ENCODE results near the gene NUP210L.
"Not testable (repeated sequence)": the region's sequence is repeated elsewhere in the genome, so short reads cannot be mapped to it uniquely, and the experiment has no call there.

DNA sequence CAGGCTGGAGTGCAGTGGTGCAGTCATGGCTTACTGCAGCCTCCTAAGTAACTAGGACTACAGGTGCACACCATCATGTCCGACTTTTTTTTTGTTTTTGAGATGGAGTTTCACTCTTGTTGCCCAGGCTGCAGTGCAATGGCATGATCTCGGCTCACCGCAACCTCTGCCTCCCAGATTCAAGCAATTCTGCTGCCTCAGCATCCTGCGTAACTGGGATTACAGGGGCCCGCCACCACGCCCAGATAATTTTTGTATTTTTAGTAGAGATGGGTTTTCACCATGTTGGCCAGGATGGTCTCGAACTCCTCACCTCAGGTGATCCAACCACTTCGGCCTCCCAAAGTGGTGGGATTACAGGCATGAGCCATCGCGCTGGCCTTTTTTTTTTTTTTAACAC is 158.0 kb downstream of the NUP210L start:
- TF ChIP-seq, protein P1, sequence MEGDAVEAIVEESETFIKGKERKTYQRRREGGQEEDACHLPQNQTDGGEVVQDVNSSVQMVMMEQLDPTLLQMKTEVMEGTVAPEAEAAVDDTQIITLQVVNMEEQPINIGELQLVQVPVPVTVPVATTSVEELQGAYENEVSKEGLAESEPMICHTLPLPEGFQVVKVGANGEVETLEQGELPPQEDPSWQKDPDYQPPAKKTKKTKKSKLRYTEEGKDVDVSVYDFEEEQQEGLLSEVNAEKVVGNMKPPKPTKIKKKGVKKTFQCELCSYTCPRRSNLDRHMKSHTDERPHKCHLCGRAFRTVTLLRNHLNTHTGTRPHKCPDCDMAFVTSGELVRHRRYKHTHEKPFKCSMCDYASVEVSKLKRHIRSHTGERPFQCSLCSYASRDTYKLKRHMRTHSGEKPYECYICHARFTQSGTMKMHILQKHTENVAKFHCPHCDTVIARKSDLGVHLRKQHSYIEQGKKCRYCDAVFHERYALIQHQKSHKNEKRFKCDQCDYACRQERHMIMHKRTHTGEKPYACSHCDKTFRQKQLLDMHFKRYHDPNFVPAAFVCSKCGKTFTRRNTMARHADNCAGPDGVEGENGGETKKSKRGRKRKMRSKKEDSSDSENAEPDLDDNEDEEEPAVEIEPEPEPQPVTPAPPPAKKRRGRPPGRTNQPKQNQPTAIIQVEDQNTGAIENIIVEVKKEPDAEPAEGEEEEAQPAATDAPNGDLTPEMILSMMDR (conservative IDR thresholded peaks at IDR 0.05; ENCODE audit: low read length) = not testable (repeated sequence)
- not testable (repeated sequence) for TF ChIP-seq EZH2phosphoT487 (IDR thresholded peaks at IDR 0.05; ENCODE audit: borderline replicate concordance)
